Upper lobe of left lung (tissue), 4 donors: Measurements from ENCODE around the gene EFCAB8.

ENCODE experiments used
- CTCF ChIP-seq, 6 experiments: fragments of 450-650 bp in 4 of 6; fragments of 200-600 bp in 2 of 6; sonication (generic) in 2 of 6; IDR thresholded peaks; one replicate each; pipeline ENCODE4 v1.5.1; 2016 to 2019; ENCODE audit warnings: antibody characterized with exemption in 6 of 6
- EP300 ChIP-seq, 4 donors: sonication (generic); formaldehyde crosslinking; IDR thresholded peaks; one replicate each; pipeline ENCODE4 v1.5.1; 2017; ENCODE audit warnings: antibody characterized with exemption in 4 of 4, control low read depth in 2 of 4
- POLR2A ChIP-seq, 4 donors: fragments of 450-650 bp; IDR thresholded peaks; one replicate each; pipeline ENCODE4 v1.5.1; 2016 to 2017; ENCODE audit warnings: antibody characterized with exemption in 4 of 4, mild to moderate bottlenecking in 2 of 4
- POLR2AphosphoS5 ChIP-seq, 2 donors: sonication (generic); formaldehyde crosslinking; IDR thresholded peaks; one replicate each; pipeline ENCODE4 v1.5.1; 2017; ENCODE audit warnings: antibody characterized with exemption in 2 of 2

- no peak for TF ChIP-seq CTCF (IDR thresholded peaks at IDR 0.05)
- no peak for TF ChIP-seq EP300 (IDR thresholded peaks at IDR 0.05)
- no peak for TF ChIP-seq POLR2A (IDR thresholded peaks at IDR 0.05)
- TF ChIP-seq POLR2AphosphoS5 (IDR thresholded peaks at IDR 0.05), result no peak
Measured at GRCh38 chr20:32978009-32978335, 119.2 kb downstream of the EFCAB8 start.
